K562 (cell line): Measurements from ENCODE around the gene COLEC12. TPM values are rescaled to one million over a fixed set of nuclear protein-coding genes. Genes with fewer than 3 reads are reported as not detected.

Experiments used
- ATAC-seq: fragments of 200-7000 bp; cut with Tn5 transposase; 3 replicates; pipeline ENCODE4 v1.9.1; 2020; ENCODE audit warnings: moderate library complexity
- BruUV-seq: library from RNA; stranded (reverse); fragments of 400-500 nt; replicated peaks from 2 replicates; lab custom pipeline; 2021; lab: Mats Ljungman, UMichigan
- CTCF ChIA-PET: fragments of 300-600 bp; formaldehyde crosslinking; extraction: SDS; loops from one replicate; lab custom pipeline; 2021; ENCODE audit warnings: low intra/inter-chr PET ratio; lab: Yijun Ruan, JAX
- POLR2A ChIA-PET: fragments of 300-600, 350-650 bp; sonication (Branson Sonifier 250); formaldehyde crosslinking; extraction: SDS; loops from one replicate; lab custom pipeline; 2021; ENCODE audit warnings: antibody characterized with exemption, inconsistent platforms; lab: Yijun Ruan, JAX
- DNase-seq, 4 experiments: peaks; one replicate each; pipeline versions ENCODE4 v3.0.0 to v3.0.0-alpha.2; 2011 to 2018; ENCODE audit warnings: low spot score in 3 of 4, mixed read lengths in 3 of 4; ENCODE audit errors: extremely low read depth in 1 of 4
- FAIRE-seq: peaks from 2 replicates; lab custom pipeline; 2011; peaks lifted over from hg19 to GRCh38; lab: Jason Lieb, UNC
- H2AFZ ChIP-seq: 2 replicates; pipeline ENCODE4 v1.6.0; 2011; ENCODE audit warnings: low read depth, low read length, control low read depth, inconsistent platforms
- H3K27ac ChIP-seq: fragments of 200-600 bp; 3 replicates; pipeline ENCODE4 v1.8.0; 2011; ENCODE audit warnings: low read depth, mild to moderate bottlenecking, control low read depth, inconsistent platforms, low read length, moderate library complexity, mixed read lengths; ENCODE audit errors: extremely low read depth
- H3K27me3 ChIP-seq, 2 experiments: fragments of 300-600 bp in 1 of 2; 2 replicates in 1 of 2; 3 replicates in 1 of 2; pipeline versions ENCODE4 v1.6.0 to v1.8.0; 2011; ENCODE audit warnings: inconsistent platforms in 2 of 2, low read length in 2 of 2, mild to moderate bottlenecking in 1 of 2, mixed read lengths in 1 of 2, moderate library complexity in 1 of 2; ENCODE audit not compliant: control insufficient read depth in 2 of 2, insufficient read depth in 2 of 2
- H3K36me3 ChIP-seq: fragments of 300-600 bp; 3 replicates; pipeline ENCODE4 v1.8.0; 2011; ENCODE audit warnings: mild to moderate bottlenecking, low read length, inconsistent platforms; ENCODE audit not compliant: control insufficient read depth, insufficient read depth
- H3K4me1 ChIP-seq, 2 experiments: fragments of 200-600 bp in 1 of 2; replicated peaks in 1 of 2; 2 replicates in 1 of 2; 3 replicates in 1 of 2; pipeline versions ENCODE4 v1.5.1 to v1.8.0; 2011; ENCODE audit warnings: inconsistent platforms in 2 of 2, low read length in 2 of 2, mild to moderate bottlenecking in 1 of 2, mixed read lengths in 1 of 2, moderate library complexity in 1 of 2; ENCODE audit not compliant: control insufficient read depth in 2 of 2, insufficient read depth in 2 of 2
- H3K4me2 ChIP-seq: 2 replicates; pipeline ENCODE4 v1.6.1; 2011; ENCODE audit warnings: low read length, control low read depth, inconsistent platforms, mixed read lengths; ENCODE audit not compliant: insufficient read depth
- H3K4me3 ChIP-seq: fragments of 200-600 bp; sonication (generic), shearing (Covaris generic); 2 replicates; pipeline ENCODE4 v1.5.1; 2016; ENCODE audit warnings: control low read depth, inconsistent platforms
- H3K79me2 ChIP-seq: fragments of 200-600 bp; 3 replicates; pipeline ENCODE4 v1.8.0; 2011; ENCODE audit warnings: low read length, inconsistent platforms; ENCODE audit not compliant: control insufficient read depth, insufficient read depth
- H3K9ac ChIP-seq, 2 experiments: 2 replicates each; pipeline versions ENCODE4 v1.6.0 to v1.6.1; 2011; ENCODE audit warnings: low read depth in 2 of 2, low read length in 2 of 2, control low read depth in 1 of 2, inconsistent platforms in 1 of 2, mild to moderate bottlenecking in 1 of 2, mixed read lengths in 1 of 2; ENCODE audit not compliant: insufficient read depth in 1 of 2
- H3K9me1 ChIP-seq: one replicate; pipeline ENCODE4 v1.6.0; 2011; ENCODE audit warnings: inconsistent platforms, mild to moderate bottlenecking, low read length, moderate library complexity; ENCODE audit not compliant: control insufficient read depth, insufficient read depth
- H3K9me3 ChIP-seq: replicated peaks from 2 replicates; pipeline ENCODE4 v1.5.1; 2011; ENCODE audit warnings: low read depth, low read length, inconsistent platforms; ENCODE audit not compliant: control insufficient read depth, insufficient read depth
- H4K20me1 ChIP-seq: replicated peaks from 2 replicates; pipeline ENCODE4 v1.6.1; 2011; ENCODE audit warnings: low read length, inconsistent platforms, mixed read lengths; ENCODE audit not compliant: control insufficient read depth, insufficient read depth
- ARNT ChIP-seq, 2 experiments: fragments of 450-650 bp; IDR thresholded peaks; 2 replicates each; pipeline ENCODE4 v1.6.1; 2016; ENCODE audit warnings: mild to moderate bottlenecking in 1 of 2
- BHLHE40 ChIP-seq: IDR thresholded peaks from 2 replicates; pipeline ENCODE4 v1.6.1; 2011; ENCODE audit warnings: low read length, improper control_type of control experiment
- CSDE1 ChIP-seq, 2 experiments: fragments of 450-650 bp; IDR thresholded peaks; 2 replicates each; pipeline ENCODE4 v1.6.1; 2016; ENCODE audit warnings: mild to moderate bottlenecking in 1 of 2
- ERF ChIP-seq: fragments of 450-650 bp; formaldehyde crosslinking; IDR thresholded peaks from 2 replicates; pipeline ENCODE4 v1.4.0; 2020; ENCODE audit warnings: mild to moderate bottlenecking, mixed read lengths
- FOS ChIP-seq: IDR thresholded peaks from 3 replicates; pipeline ENCODE4 v1.6.1; 2011; ENCODE audit not compliant: insufficient read length; ENCODE audit errors: extremely low read depth
- HMG20B ChIP-seq: fragments of 250-450 bp; sonication (Bioruptor Pico); IDR thresholded peaks from 2 replicates; pipeline ENCODE4 v1.5.0; 2021; ENCODE audit warnings: mild to moderate bottlenecking
- NFE2L1 ChIP-seq: fragments of 450-650 bp; IDR thresholded peaks from 2 replicates; pipeline ENCODE4 v1.6.1; 2016; ENCODE audit warnings: missing genetic modification characterization, low read depth, mild to moderate bottlenecking, missing compliant biosample characterization, moderate library complexity, borderline replicate concordance
- SNRNP70 ChIP-seq: fragments of 200-400 bp; formaldehyde crosslinking; optimal IDR thresholded peaks from 2 replicates; pipeline ENCODE3; 2017; ENCODE audit warnings: low read depth, low read length
- TBL1XR1 ChIP-seq, 2 experiments: IDR thresholded peaks; 2 replicates each; pipeline ENCODE4 v1.6.1; 2012; ENCODE audit warnings: improper control_type of control experiment in 2 of 2, low read length in 2 of 2, mild to moderate bottlenecking in 1 of 2
- UBTF ChIP-seq, 2 experiments: IDR thresholded peaks; 2 replicates each; pipeline ENCODE4 v1.6.1; 2012; ENCODE audit warnings: improper control_type of control experiment in 2 of 2, low read depth in 2 of 2, low read length in 2 of 2, borderline replicate concordance in 1 of 2
- ZNF274 ChIP-seq: IDR thresholded peaks from 2 replicates; pipeline ENCODE4 v1.6.1; 2011; ENCODE audit warnings: low read depth, mild to moderate bottlenecking, low read length, moderate library complexity, borderline replicate concordance
- ZNF311 ChIP-seq: fragments of 250-450 bp; sonication (Bioruptor Pico); IDR thresholded peaks from 2 replicates; pipeline ENCODE4 v1.4.0; 2020; ENCODE audit warnings: mild to moderate bottlenecking, moderate library complexity
- ZNF354B ChIP-seq: fragments of 250-450 bp; sonication (Bioruptor Pico); IDR thresholded peaks from 2 replicates; pipeline ENCODE4 v1.4.0; 2020
- ZNF431 ChIP-seq: sonication (generic); formaldehyde crosslinking; IDR thresholded peaks from 2 replicates; pipeline ENCODE4 v1.8.0; 2022; ENCODE audit warnings: mild to moderate bottlenecking, missing genetic modification reagents
- ZNF584 ChIP-seq: fragments of 200-800 bp; sonication (Bioruptor generic); IDR thresholded peaks from 2 replicates; pipeline ENCODE4 v1.6.1; 2016; ENCODE audit warnings: low read depth, mild to moderate bottlenecking, missing genetic modification characterization, missing compliant biosample characterization
- ZNF644 ChIP-seq: fragments of 200-800 bp; sonication (Bioruptor generic); IDR thresholded peaks from 2 replicates; pipeline ENCODE4 v1.6.1; 2016; ENCODE audit warnings: low read depth, missing genetic modification characterization, missing compliant biosample characterization
- WGBS: fragments of 100-300 bp; shearing (Covaris generic); methylation state at CpG from one replicate; pipeline ENCODE4 v1.1.6; 2016; ENCODE audit warnings: low coverage, mixed read lengths; ENCODE audit not compliant: insufficient coverage; ENCODE audit errors: missing lambda C conversion rate; 5-methylcytosine and 5-hydroxymethylcytosine counted together
- in situ Hi-C: fragments of 300-500 bp; cut with MboI; formaldehyde crosslinking; loops from 4 replicates; pipeline ENCODE4 v1.15.0; 2018; ENCODE audit warnings: inconsistent platforms, mixed read lengths
- intact Hi-C: fragments of 100-400 bp; cut with micrococcal nuclease; formaldehyde crosslinking; loops from 2 replicates; pipeline ENCODE4 v1.14.2; 2022
- polyA plus RNA-seq, 8 experiments: library from polyadenylated mRNA; depleted of rRNA in 4 of 8; stranded (reverse) in 5 of 8; unstranded in 3 of 8; fragments of >200 nt; fragmentation: Nextera tagmentation in 2 of 8; fragmentation: Illumina TruSeq in 1 of 8; extraction: Ambion mirVana in 2 of 8; extraction: Trizol in 1 of 8; gene quantifications; 2 replicates each; pipeline versions ENCODE4 v1.2.1 to v1.2.3, GENCODE V29; 2011 to 2014; ENCODE audit warnings: inconsistent platforms in 1 of 8, missing spikeins in 1 of 8
- total RNA-seq, 7 experiments: library from RNA; depleted of rRNA in 6 of 7; stranded (reverse); fragments of >200 nt in 6 of 7; fragmentation: Illumina TruSeq in 2 of 7; extraction: Trizol in 2 of 7; gene quantifications; 2 replicates each; pipeline versions ENCODE4 v1.2.1 to v1.2.3, GENCODE V29; 2011 to 2021; ENCODE audit warnings: low replicate concordance in 1 of 7

Gene COLEC12
- total and polyA plus RNA-seq, 9 of the 15 experiments (the other 6 are each of a cell fraction or from before 2014, with no cell fraction given), result 0.04 TPM; not detected in 8

- Histone ChIP-seq H3K27ac (no peak overlapping the region), H3K4me1 (peaks cover 0 to 9% of the 10 kb centered on the region in 2 experiments; a peak in 4 of 5 replicates), H3K4me2 (no peak overlapping the region), H2AFZ (no peak overlapping the region), H4K20me1 (no peaks in the 10 kb centered on the region), H3K9me3 (no peaks in the 10 kb centered on the region), H3K36me3 (no peaks in the 10 kb centered on the region), H3K4me3 (no peak overlapping the region), H3K9me1 (no peaks in the 10 kb centered on the region), H3K9ac (no peak overlapping the region), H3K27me3 (no peaks in the 10 kb centered on the region), H3K79me2 (no peaks in the 10 kb centered on the region)
- no TSS peak for BruUV-seq
- in situ Hi-C loops, result no loop called here
- DNase-seq (no peak), FAIRE-seq (no peak), ATAC-seq (no peak)
- POLR2A ChIA-PET, result interaction anchor here (1.0 kb wide), 1 partner anchor 11 kb away, joined by 5 read pairs; no protein-coding TSS in a partner anchor
- TF ChIP-seq NFE2L1 (tag) (no peak), SNRNP70 (no peak), UBTF (IDR thresholded peaks at IDR 0.05; ENCODE audit: borderline replicate concordance in 1 of 2, low read depth in 2 of 2, low read length in 2 of 2) (no peak), ZNF354B (CRISPR knock-in tag) (no peak), ERF (no peak), ZNF644 (tag) (no peak), ZNF274 (no peak), CSDE1 (IDR thresholded peaks at IDR 0.05) (no peak), BHLHE40 (no peak), TBL1XR1 (IDR thresholded peaks at IDR 0.05; ENCODE audit: low read length in 2 of 2) (no peak), HMG20B (CRISPR knock-in tag) (no peak), ZNF311 (CRISPR knock-in tag) (no peak), ZNF431 (CRISPR knock-in tag) (no peak), ZNF584 (no peak), ARNT (IDR thresholded peaks at IDR 0.05) (no peak), FOS (no peak)
- WGBS, result 72% methylated on average over 24 of the region's 36 CpGs
- intact Hi-C loops, result no loop called here
- CTCF ChIA-PET, result no interaction called here
These were observed 13.5 kb upstream of the COLEC12 start for GRCh38 chr18:513826-514530.
